Stomach smooth muscle (tissue), 2 donors: Measurements from ENCODE around the gene NOP9.

Source experiments
- H3K27ac ChIP-seq: one replicate; pipeline ENCODE4 v1.7.0; 2013; ENCODE audit warnings: mild to moderate bottlenecking, low read length, inconsistent platforms
- H3K27me3 ChIP-seq, 2 donors: one replicate each; pipeline ENCODE4 v1.7.0; 2013; ENCODE audit warnings: low read length in 2 of 2; ENCODE audit not compliant: insufficient read depth in 2 of 2, control insufficient read depth in 1 of 2
- H3K36me3 ChIP-seq, 2 donors: one replicate each; pipeline ENCODE4 v1.7.0; 2013; ENCODE audit warnings: low read length in 2 of 2; ENCODE audit not compliant: control insufficient read depth in 2 of 2, insufficient read depth in 2 of 2
- H3K4me1 ChIP-seq: one replicate; pipeline ENCODE4 v1.7.0; 2013; ENCODE audit warnings: low read length; ENCODE audit not compliant: control insufficient read depth, insufficient read depth
- H3K4me3 ChIP-seq, 2 donors: one replicate each; pipeline ENCODE4 v1.7.0; 2013; ENCODE audit warnings: low read length in 2 of 2
- H3K9ac ChIP-seq, 2 donors: one replicate each; pipeline ENCODE4 v1.7.0; 2013; ENCODE audit warnings: low read length in 2 of 2, mild to moderate bottlenecking in 1 of 2
- H3K9me3 ChIP-seq, 2 donors: one replicate each; pipeline ENCODE4 v1.7.0; 2013; ENCODE audit warnings: low read length in 2 of 2; ENCODE audit not compliant: control insufficient read depth in 2 of 2
- donor health status: healthy.
- donor health status: Pancreatic carcinoma.

NOP9 gene

DNA sequence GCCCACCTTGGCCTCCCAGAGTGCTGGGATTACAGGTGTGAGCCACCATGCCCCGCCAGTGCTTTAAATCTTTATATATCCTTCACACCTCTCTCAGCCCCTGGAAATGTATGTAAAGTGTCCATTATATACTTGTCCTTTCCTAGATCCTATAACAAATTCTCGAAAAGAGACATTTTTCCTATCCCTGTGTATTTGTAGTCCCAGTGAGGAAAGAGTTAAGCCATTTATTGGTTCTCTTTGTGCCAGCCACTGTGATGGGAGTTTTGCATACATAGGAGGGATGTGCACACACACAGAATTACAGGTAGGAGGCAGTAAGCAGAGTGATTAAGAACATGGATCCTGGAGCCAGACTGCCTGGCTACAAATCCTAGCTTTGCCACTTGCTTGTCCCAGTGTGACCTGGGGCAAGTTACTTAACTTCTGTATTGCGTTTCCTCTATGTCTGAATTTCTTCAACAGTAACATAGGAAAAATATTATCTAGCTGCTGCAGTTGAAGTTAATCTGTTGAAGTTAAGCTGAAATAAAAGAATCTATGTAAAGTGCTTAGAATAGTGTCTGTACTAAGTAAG lies 26.1 kb upstream of the NOP9 start:
- Histone ChIP-seq H3K9me3 (no peaks in the 10 kb centered on the region), H3K27me3 (no peaks in the 10 kb centered on the region), H3K27ac (no peak overlapping the region), H3K36me3 (peaks cover 0 to 3% of the 10 kb centered on the region in 2 donors), H3K9ac (no peak overlapping the region), H3K4me3 (no peak overlapping the region), H3K4me1 (peaks cover 9% of the 10 kb centered on the region)

- no peaks in the 10 kb centered on the region for H3K36me3 ChIP-seq
- H3K4me1 ChIP-seq, result peaks cover 9% of the 10 kb centered on the region
- no peaks in the 10 kb centered on the region for H3K27me3 ChIP-seq
- no peaks in the 10 kb centered on the region for H3K9me3 ChIP-seq
- H3K27ac ChIP-seq, result no peak overlapping the region
- H3K4me3 ChIP-seq, result no peak overlapping the region
- H3K9ac ChIP-seq, result no peak overlapping the region
These were observed 25.5 kb upstream of the NOP9 start for GRCh38 chr14:24274101-24274543.

DNA sequence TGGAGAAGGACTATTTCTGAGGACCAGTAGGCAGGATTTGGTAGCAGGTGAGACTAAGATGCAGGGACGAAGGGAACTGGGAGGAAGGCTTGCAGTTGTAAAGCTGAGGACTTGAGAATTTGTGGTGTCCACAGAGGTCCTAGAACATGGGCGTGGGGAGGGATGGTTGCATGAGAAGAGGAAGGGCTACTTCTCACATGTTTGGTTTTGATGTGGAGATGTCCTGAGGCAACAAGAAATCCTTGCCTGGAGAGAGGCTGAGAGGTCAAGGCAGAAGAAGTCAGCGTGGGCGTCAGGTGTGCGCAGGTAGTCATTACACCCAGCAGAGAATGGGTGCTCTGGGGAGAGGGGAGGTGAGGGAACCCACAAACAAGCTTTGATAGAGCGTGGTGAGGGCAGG lies 22.6 kb upstream of the NOP9 start:
- Histone ChIP-seq H3K36me3 (no peaks in the 10 kb centered on the region), H3K9ac (no peak overlapping the region), H3K4me3 (no peak overlapping the region), H3K4me1 (no peaks in the 10 kb centered on the region), H3K27ac (no peak overlapping the region), H3K9me3 (no peaks in the 10 kb centered on the region), H3K27me3 (no peaks in the 10 kb centered on the region)

- H3K9me3 ChIP-seq, result no peaks in the 10 kb centered on the region
- H3K36me3 ChIP-seq, result no peaks in the 10 kb centered on the region
- no peaks in the 10 kb centered on the region for H3K4me1 ChIP-seq
- no peak overlapping the region for H3K4me3 ChIP-seq
- no peaks in the 10 kb centered on the region for H3K27me3 ChIP-seq
- no peak overlapping the region for H3K27ac ChIP-seq
- H3K9ac ChIP-seq, result no peak overlapping the region
These were observed 21.9 kb upstream of the NOP9 start for GRCh38 chr14:24277606-24278321.

DNA sequence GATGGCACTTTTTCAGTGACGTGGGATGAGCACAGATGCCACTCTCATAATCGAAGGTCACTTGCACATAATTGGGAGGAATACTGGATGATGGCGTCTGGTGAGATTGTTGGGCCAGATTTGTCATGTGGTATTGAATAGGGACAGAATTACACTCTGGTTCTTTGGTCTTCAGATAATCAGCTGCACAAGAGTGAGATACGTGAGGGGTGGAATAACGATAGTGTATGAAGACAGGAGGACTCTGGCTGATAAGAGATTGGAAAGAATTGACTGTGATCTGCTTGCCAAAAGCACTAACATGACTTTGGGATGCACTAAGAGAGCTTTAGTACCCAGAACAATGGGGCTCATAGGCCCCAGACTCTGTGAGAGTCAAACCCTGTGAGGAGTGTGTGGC lies 21.2 kb upstream of the NOP9 start:
- Histone ChIP-seq H3K4me3 (no peak overlapping the region), H3K27me3 (no peaks in the 10 kb centered on the region), H3K4me1 (no peaks in the 10 kb centered on the region), H3K9ac (no peak overlapping the region), H3K9me3 (no peaks in the 10 kb centered on the region), H3K36me3 (no peaks in the 10 kb centered on the region), H3K27ac (no peak overlapping the region)

- Histone ChIP-seq H3K36me3 (no peaks in the 10 kb centered on the region), H3K27ac (no peak overlapping the region), H3K27me3 (no peaks in the 10 kb centered on the region), H3K4me1 (no peaks in the 10 kb centered on the region), H3K4me3 (no peak overlapping the region), H3K9ac (no peak overlapping the region), H3K9me3 (no peaks in the 10 kb centered on the region)
These were observed 20.1 kb upstream of the NOP9 start for GRCh38 chr14:24279301-24280186.

DNA sequence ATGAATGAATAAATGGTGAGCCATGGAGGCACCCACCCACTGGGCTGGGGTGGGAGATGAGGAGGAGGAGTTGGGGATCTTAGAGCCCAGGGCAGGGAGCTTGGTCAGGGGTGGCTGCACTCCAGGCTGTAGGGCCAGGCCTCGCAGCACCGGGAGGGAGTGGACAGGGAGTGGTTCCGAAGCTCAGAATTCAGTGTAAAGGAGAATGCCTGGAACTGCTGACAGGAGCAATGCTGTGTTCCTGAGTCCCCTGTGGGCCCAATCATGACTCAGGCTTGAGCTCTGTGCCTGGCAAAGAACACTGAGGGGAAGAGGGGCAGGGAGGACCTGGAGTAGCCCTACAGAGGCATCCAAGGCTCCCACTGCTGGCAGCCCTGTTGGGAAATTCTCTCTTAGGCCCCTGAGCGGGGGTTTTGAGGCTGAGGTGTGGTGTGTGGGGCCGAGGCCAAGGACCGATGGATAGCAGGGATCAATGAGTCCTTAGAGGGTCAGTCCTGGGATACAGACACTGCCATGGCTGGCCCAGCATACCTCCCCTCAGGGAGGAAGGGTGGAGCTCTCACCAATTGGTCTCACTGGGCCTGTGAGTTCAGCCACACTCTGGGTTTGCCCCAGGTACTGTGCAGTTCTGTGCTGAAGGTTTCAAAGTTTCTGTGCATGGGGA lies 18.7 kb upstream of the NOP9 start:
- no peaks in the 10 kb centered on the region for H3K4me1 ChIP-seq
- no peaks in the 10 kb centered on the region for H3K9me3 ChIP-seq
- no peak overlapping the region for H3K4me3 ChIP-seq
- H3K27ac ChIP-seq, result no peak overlapping the region
- no peak overlapping the region for H3K9ac ChIP-seq
- H3K27me3 ChIP-seq, result no peaks in the 10 kb centered on the region
- H3K36me3 ChIP-seq, result no peaks in the 10 kb centered on the region

GRCh38 chr14:24281636-24282035 lies 18.0 kb upstream of the NOP9 start:
- Histone ChIP-seq H3K27ac (no peak overlapping the region), H3K9me3 (no peaks in the 10 kb centered on the region), H3K36me3 (no peaks in the 10 kb centered on the region), H3K27me3 (no peaks in the 10 kb centered on the region), H3K4me3 (no peak overlapping the region), H3K4me1 (no peaks in the 10 kb centered on the region), H3K9ac (no peak overlapping the region)

DNA sequence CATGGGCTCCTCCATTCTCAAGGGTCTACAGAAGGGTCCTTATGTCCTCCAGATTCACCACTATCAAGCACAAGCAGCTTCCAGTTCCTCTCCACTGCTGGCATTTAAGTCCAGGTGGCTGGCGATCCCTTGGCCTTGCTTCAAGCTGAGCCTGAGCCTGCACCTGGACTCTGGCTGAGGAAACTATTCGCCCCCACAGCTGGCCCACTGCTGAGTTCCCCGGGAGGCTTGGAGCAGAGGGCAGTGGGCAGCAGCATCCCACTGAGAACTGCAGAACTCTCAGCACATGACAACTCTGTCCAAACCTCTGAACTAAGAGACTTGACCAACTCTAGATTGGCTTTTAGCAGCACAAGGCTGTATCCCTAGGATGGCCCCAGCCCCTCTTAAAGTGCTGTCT lies 16.9 kb upstream of the NOP9 start:
- Histone ChIP-seq H3K4me3 (no peak overlapping the region), H3K36me3 (no peaks in the 10 kb centered on the region), H3K27ac (no peak overlapping the region), H3K9ac (no peak overlapping the region), H3K9me3 (no peaks in the 10 kb centered on the region), H3K4me1 (no peaks in the 10 kb centered on the region), H3K27me3 (no peaks in the 10 kb centered on the region)

GRCh38 chr14:24283796-24284460 lies 15.7 kb upstream of the NOP9 start:
- Histone ChIP-seq H3K27ac (no peak overlapping the region), H3K4me3 (no peak overlapping the region), H3K36me3 (no peaks in the 10 kb centered on the region), H3K27me3 (no peaks in the 10 kb centered on the region), H3K9ac (no peak overlapping the region), H3K4me1 (no peaks in the 10 kb centered on the region), H3K9me3 (no peaks in the 10 kb centered on the region)
